NCI-H446 treated with DMSO at 0.1 percent for 48 hours (cell line): ENCODE data around the gene MRPL17.

ENCODE experiments used
- DNase-seq: peaks from one replicate; lab custom pipeline; 2025; lab: John Stamatoyannopoulos, UW

MRPL17 gene

DNA sequence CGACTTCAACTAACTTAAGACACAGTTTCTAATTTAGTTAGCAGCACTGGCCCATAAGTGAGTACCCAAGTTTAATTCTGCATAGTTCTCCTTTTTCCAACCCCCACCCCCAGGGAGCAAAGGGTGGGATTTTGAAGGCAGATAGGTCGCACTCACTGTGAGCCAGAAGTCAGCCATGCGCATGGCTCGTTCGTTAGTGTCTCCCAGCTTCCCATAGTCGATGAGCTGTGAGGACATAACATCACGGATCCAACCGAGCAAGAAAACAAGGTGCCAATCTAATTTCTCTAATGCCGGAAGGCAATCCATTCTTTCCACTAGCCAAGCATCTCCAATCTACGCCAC lies 577 bp downstream of the MRPL17 start:
- DNase-seq: no peak

DNA sequence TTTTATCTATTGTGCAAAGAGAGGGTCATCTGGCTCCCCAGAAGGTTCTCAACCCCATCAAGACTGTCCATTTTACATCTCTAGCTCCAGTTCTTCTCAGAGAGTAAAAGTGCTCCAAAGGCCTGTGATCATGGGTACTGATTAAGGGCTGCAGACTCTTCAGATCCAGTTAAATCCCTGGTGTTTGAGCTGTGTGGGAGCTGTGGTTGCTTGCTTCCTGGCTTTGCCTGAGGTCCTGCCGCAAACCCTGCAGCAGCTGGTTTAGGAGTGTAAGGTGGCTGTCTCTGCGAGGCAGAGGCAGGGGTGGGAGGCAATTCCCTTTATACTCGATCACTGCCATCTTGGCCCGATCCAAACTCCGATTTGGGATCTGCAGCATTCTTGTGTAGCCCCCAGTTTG lies 1.2 kb downstream of the MRPL17 start:
- DNase-seq: no peak

DNA sequence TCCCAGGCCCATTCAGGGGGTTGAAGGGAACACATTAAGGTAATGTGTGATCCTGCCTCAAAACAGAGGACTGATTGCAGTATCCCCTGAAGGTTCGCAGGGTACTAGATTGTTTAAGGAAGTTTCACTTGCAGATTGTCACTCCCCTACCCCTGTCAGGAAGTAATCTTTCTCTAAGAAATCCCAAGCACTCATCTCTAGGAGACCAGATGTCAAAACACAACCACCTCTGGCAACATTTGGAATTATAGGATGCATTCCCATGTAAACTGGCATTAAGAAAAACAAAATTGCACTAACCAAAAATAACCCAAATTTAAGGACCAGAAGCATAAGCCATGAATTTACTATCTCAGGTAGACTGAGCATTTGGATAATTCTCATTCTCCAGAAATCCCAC lies 1.6 kb downstream of the MRPL17 start:
- DNase-seq: no peak

DNA sequence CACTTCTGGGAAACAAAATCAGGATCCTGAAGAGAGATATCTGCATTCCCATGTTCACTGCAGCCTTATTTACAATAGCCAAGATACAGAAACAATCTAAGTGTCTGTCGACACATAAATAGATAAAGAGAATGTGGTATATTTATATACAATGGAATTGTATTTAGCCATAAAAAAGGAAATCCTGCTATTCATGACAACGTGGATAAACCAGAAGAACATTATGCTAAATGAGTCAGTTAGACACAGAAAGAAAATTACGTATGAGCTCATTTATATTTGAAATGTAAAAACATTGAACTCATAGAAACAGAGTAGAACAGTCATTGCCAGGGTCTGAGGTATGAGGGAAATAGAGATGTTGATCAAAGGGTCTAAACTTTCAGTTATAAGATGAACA lies 6.1 kb downstream of the MRPL17 start:
- no peak for DNase-seq

DNA sequence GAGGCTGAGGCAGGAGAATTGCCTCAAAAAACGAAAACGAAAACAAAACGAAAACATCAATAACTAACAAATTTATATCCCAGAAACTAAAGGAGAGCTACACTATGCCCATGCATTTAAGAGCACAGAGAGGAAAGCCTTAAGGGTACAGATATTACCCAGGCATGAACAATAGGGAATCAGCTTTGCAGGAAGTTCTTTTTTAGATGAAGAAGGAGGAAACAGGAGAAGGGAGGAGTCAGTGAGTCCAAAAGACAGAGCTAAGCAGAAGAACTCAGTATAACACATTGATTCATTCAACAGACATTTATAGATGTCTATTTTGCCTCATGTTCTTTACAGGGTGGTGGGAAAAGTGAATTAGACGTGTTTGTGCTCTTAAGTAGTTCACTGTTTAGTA lies 8.3 kb downstream of the MRPL17 start:
- DNase-seq: no peak

DNA sequence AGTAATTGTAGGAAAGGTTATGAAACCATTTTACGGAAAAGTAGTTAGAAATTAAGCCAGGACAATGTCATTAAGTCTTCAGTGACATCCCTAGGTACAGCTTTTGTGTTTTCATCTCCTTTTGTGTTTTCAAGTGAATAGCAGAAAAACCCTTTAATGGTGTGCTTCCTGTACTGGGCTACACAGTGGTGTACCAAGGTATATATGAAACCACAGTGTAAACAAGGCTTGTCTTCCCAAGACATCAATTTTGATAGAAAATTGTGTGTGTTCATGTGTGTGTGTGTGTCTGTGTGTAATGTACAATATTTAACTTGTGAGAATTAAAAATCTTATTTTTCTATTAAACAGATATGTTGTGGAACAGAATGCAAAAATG lies 8.9 kb downstream of the MRPL17 start:
- DNase-seq: no peak

DNA sequence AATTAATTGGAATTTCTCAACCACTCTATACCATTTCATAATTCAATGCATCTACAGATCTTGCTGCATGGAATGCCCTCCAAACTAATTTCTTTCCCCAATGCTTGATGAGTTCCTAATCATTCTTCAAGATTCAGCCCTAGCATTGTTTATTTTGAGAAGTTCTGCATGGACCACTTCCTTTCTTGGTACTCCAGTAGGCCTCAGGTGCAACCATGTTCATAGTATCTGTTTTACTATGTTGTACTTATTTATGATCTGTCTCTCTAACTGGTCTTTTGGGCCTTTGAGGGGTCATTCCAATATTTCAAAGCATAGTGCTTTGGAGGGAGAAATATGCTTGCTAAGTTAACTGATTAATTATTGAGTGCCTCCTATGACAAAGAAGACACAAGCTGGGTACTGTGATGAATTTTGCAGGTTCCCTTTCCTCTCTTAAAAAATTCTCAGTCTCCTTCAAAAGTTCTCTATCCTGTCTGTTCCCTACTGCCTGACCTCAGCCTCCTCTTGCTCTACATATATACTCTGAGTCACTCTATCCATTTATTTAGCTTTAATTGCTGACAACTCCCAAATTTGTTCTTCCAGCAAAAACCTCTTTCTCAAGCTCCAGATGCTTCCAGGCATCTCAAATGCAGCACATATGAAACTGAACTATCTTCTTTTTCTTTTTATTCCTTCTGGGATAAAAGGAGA lies 9.5 kb downstream of the MRPL17 start:
- no peak for DNase-seq

DNA sequence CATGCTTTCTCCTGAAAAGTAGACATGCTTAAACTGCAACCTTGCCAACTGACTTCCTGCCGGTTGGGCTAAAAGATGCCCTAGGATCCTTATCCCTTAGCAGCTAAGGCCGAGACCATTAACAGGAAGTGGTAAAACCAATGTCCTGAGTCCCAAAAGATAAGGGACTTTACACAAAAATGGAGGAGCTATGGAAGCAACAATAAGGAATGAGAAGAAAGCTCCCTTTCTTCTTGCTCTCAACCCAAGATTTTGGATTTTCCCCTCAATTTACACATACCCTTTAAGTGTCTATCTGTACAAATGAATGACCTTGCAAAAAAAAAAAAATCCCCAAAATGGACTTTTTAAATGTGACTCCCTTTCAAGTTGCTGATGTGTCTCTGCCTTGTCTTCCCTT lies 11.1 kb downstream of the MRPL17 start:
- DNase-seq: no peak

DNA sequence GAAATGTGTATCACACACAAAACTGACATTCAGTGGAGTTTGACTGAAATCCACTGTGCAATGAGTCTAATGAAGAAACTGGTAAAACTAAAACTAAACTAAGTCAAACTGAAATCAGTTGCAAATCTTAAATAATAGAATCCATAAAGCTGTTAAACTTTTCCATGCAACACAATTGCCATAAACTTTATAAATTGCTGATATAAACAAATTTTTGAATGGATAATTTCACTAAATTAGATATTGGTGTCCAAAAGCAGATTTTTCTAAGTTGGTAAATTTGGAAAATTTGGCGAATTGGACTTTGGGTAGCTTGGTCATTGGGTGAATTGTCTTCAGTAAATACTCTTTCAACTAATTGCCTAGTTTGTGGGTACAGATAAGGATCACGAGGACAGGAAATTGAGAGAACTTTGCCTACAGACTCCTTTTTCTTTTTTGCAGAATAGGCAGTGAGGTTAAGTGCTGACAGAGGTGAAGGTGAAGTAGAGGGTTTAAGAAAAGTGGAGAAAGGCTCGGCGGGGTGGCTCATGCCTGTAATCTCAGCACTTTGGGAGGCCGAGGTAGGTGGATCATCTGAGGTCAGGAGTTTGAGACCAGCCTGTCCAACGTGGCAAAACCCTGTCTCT lies 12.8 kb downstream of the MRPL17 start:
- no peak for DNase-seq

DNA sequence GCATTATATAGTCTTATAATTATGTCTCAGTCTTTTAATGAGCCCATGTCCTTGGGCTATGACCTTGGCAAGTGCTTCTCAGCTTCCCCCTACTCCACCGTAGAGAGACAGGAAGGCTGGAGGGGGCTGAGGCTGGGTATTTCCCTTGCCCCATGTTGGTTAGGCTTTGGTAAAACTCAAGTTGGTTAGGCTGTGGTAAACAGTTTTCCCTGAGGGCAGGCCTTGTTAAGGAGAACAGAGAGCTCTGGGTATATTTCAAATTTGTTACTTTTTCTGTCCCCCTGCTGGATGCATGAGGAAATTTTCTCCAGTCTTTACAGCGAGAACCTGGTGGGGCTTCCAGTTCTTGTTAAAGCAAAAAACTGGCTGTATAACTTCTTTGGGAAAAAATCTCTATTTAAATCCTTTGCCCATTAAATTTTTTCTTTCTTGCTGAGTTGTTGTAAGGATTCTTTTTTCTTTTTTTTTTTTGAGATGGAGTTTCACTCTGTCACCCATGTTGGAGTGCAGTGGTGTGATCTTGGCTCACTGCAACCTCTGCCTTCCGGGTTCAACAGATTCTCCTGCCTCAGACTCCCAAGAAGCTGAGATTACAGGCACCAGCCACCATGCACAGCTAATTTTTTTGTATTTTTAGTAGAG lies 15.3 kb downstream of the MRPL17 start:
- DNase-seq: peak; percentile 18

DNA sequence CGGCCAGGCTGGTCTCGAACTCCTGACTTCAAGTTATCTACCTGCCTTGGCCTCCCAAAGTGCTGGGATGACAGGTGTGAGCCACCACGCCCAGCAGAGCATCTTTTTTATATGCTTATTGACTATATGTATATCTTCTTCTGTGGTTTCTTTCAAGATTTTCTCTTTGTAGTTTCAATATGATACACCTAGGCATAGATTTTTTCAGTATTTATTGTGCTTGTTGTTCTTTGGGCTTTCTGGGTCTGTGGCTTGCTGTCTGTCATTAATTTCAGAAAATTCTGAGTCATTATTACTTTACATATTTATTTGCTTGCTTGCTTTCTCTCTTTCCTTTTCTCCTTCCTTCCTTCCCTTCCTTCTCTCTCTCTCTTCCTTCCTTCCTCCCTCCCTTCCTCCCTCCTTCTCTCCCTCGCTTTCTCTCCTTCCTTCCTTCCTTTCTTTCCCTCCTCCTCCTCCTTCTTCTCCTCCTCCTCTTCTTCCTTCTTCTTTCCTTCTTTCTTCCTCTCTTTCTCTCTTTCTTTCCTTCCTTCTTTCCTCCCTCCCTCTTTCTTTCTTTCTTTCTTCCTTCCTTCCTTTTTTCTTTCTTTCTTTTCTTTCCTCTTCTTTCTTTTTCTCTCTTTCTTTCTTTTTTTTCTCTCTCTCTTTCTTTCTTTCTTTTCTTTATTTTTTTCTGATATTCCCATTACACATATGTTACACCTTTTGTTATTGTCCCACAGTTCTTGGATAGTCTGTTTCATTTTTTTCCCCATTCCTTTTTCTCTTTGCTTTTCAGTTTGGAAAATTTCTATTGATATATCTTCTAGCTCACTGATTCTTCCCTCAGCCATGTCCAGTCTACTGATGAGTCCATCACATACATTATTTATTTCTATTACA lies 16.6 kb downstream of the MRPL17 start:
- no peak for DNase-seq

DNA sequence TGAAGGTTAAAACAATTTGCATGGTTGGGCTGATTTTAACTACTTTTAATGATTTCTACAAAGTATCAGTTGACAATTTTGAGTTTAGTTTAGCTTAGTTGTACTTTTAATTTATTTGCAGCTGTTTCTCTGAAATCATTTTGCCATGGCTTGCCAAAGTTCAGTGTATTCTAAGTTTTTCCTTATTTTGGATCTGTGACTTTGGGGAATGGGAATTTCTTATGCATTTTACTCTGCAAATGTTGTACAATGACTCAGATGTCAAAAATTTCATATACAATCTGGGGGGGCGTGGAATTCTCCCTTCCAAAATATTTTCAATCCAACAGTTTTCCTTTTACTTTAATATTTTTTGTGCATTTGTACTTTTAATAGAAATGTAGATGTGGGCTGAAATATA lies 18.6 kb downstream of the MRPL17 start:
- DNase-seq: no peak

DNA sequence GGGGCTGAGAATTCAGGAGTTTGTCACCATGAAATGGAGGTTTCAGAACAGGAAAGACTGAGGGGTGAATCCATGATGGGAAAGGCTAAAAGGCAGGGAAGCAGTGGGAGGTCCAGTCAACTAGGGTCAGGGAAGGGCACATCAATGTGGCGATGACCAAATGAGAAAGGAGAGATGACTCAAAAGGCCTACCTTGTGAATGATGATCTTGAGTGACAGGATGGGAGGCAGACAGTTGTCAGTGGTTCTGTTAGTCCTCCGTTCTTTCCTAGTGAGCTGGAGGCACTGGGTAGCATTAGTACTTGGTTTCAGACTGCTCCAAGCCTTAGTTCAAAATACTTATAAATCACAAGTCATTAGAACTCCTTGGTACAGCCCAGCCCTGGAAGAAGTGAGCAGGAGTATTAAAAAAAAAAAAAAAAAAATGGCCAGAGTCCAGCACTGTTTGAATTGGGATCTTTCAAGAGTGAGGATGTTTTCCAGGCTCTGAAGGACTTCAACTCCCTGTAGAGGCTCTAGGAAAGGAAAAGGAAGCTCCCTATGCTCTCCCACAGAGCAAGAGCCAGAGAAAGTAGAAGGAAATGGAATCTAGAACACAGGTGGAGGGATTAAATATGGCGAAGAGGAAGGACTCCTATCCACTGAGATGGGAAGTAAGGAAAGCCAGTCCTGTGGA lies 19.2 kb downstream of the MRPL17 start:
- DNase-seq: no peak

DNA sequence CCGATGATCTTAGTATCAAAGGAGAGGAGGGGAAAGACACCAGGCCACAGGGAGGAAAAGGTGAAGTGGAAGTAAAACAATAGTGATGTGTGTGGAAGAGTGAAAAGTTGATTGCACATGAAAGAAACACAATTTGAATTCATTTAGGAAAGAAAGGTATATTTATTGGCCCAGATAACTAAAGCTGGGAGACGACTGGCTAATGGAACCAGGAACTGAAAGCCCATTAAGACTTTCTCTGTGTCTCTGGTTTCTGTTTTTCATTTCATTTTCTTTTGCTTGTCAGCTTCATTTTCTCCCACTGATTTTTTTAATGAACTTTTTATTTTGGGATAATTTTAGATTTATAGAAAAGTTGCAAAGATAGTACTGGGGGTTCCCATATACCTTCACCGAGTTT lies 22.4 kb downstream of the MRPL17 start:
- no peak for DNase-seq

DNA sequence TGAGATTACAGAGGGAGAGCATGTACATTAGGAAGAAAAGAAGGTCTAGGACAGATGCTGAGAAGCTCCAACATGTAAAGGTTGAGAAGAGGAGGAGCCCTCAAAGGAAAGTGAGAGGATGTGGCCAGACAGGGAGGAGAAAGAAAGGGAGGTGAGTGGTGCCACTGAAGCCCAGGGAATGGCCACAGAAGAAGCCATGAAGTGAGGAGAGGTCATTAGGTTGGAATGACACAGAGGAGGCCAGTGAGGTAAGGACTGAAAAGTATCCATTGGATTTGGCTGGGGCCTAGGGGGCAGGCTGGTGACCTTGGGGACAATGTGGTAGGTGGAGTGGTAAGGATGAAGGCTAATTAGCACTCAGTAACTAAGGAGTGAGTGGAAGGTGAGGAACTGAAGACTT lies 24.5 kb downstream of the MRPL17 start:
- DNase-seq: no peak

DNA sequence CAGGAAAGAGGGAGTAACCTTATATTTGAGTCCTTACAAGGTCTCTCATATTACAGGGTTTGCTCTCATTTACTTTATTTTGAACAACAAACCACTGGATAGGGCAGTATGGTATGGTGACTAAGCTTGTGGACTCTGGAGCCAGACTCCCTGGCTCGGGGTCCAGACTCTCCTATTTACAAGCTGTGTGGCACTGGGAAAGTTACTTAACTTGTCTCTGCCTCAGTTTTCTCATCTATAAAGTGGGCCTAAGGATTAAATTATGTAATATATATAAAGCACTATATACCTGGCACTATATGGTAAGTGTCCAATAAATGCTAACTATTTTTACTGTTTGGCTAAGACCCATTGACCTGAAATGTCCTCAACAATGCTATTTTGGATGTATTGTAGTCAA lies 25.8 kb downstream of the MRPL17 start:
- DNase-seq: no peak

DNA sequence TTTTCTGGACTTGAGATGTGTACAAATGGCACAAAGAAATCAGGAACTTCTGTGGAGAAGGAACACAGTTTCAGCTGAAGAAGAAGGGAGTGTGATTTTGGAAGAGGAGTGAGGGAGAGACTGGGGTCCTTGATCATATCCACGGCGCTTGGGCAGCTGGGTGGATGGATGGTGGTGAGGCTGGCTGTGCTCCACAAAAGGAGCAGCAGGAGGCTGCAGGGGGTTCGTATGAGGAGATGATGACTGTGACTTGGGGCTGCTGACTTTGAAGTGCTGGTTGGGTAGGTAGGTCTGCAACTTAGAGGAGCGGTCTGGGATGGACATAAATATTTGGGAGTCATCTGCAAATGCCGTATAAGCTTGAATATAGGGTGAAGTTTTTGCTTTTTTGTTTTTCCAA lies 26.2 kb downstream of the MRPL17 start:
- DNase-seq: no peak

DNA sequence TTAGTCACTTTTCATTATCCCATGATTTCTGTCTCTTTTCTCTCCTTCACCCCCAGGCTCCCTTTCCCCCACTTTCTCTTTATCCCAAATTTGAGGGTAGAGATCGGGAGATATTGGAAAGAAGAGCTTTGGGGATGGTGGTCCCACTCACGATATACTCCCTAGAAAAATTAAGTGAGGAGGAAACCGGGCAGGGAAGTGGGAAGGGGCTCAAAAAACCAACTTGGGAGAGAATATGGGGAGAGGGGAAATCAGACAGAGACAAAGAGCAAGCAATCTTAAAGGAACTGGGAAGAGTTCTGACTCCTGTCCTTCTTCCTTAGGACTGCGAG lies 26.6 kb downstream of the MRPL17 start:
- DNase-seq: no peak

DNA sequence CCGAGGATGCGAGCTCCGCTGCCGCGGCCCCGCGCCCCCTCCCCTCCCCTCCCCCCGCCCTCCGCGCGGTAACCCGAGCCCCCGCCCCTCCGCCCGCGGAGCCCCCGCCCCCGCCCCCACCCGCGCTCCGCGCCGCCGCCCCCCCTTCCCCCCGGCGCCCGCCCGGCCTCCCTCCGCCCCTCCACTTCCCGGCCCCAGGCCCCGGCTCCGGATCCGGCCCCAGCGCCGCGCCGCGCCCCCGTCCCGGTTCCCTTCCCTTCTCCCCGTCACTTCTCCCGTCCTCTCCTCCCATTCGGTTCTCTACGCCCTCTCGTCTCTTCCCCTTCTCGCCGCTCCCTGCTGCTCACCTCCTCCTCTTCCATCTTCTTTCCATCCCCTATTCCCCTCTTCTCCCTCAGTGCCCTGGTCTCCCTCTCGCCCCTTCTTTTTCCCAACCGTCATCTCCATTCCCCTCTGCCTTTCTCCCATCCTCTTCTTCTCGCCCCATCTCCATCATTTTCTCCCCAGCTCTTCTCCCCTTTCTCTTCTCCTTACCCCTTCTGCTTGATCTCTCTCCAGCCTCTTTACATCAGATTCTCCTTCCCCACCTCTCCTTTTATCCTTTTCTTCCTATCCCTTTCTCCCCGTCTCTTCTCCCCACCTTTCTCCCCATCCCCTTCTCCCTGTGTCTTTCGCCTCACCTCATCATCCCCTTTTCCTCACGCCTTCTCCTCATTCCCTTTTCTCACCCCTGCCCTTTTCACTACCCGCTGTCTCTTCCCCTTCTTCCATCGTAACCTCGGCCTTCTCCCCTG lies 27.2 kb downstream of the MRPL17 start, which contains the start of gene DCHS1:
DCHS1 (minus strand) TSS at position 20 of the 794 bp plus-strand sequence. CDS start 14,196 bp downstream, outside the sequence.
- no peak for DNase-seq

DNA sequence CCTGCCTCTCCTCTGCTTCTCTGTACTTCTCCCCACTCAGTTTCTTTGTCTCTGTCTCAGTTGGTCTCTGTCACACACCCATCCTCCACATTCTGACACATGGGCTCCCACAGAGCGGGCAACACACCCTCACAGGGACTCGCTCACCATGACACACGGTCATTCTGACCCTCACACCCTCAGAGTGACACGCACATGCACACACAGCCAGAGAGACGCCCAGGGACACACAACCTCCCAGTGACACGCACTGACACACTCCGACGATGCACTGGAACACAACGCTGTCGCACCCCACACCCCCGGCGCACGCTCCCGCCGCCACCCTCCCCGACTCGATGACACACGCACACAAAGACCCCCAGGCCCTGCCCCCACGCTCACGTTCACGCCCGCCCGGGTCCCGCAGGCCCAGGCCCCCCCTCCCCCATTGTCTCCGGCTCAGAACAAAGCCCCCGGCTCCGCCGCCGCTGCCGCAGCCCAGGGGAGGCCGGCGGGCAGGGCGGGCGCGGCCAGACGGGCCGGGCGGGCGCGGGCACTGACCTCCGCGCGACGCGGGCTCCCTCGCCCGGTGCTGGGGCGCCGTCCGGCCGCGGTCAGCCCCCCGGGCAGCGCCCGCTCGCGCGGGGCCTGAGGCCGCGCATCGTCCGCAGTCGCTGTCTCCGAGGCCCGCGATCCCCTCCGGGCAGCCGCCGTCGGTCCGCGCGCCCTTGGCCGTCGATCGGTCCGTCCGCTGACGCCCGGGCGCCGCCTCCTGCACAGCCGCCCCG lies 27.9 kb downstream of the MRPL17 start:
- no peak for DNase-seq
